ENCODE results near the gene TMEM245.

Gene TMEM245

DNA sequence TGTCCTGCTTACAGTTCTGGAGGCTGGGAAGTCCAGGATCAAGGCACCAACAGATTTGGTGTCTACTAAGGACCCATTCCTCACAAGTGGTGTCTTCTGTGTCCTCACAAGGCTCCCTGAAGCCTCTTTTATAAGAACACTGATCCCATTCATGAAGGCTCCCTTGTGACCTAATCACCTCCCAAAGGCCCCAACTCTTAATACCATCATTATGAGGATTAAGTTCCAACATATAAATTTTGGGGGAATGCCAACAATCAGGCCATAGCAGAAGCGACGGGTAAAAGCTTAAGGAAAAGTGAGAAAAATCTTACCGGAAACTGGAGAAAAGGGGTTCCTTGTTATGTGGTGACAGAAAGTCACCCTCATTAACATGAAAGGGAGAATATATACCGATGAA lies 117.6 kb downstream of the TMEM245 start:
- Histone ChIP-seq H3K4me3 (ENCODE audit: low read depth in 1 of 2, low read length in 1 of 2) (no peak overlapping the region), H3K27ac (no peak overlapping the region), H3K36me3 (no peaks in the 10 kb centered on the region), H3K27me3 (no peaks in the 10 kb centered on the region), H3K4me1 (ENCODE audit: control insufficient read depth in 1 of 2, insufficient read depth in 1 of 2, low read depth in 1 of 2, low read length in 1 of 2) (peaks cover 0 to 8% of the 10 kb centered on the region in 2 experiments), H3K9me3 (peaks cover 3% of the 10 kb centered on the region)
- no peak for TF ChIP-seq CTCF (IDR thresholded peaks at IDR 0.05)

DNA sequence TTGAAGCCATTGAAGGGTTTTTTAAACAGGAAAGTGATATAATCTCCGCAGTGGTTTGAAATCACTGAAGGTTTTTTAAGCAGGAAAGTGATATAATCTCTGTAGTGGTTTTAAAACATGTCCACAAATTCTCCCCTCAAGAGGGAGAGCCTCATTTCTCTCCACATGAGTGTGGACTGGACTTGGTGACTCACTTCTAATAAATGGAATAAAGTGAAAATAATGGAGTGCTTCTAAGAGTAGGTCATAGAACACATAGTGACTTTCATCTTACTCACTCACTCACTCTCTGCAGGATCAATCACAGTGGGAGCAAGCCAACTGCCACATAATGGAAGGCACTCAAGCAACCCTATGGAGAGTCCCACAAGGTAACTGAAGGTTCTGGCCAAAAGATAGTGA lies 118.5 kb downstream of the TMEM245 start:
- Histone ChIP-seq H3K9me3 (peaks cover 3% of the 10 kb centered on the region), H3K4me1 (ENCODE audit: control insufficient read depth in 1 of 2, insufficient read depth in 1 of 2, low read depth in 1 of 2, low read length in 1 of 2) (peaks cover 9 to 17% of the 10 kb centered on the region in 2 experiments), H3K27me3 (no peaks in the 10 kb centered on the region), H3K27ac (no peak overlapping the region), H3K36me3 (no peaks in the 10 kb centered on the region), H3K4me3 (ENCODE audit: low read depth in 1 of 2, low read length in 1 of 2) (no peak overlapping the region)
- TF ChIP-seq CTCF (IDR thresholded peaks at IDR 0.05) = no peak

- peak overlapping the region; percentile 37 for H3K27ac ChIP-seq
- no peaks in the 10 kb centered on the region for H3K9me3 ChIP-seq
- no peak for TF ChIP-seq CTCF (IDR thresholded peaks at IDR 0.05)
- H3K27me3 ChIP-seq = no peaks in the 10 kb centered on the region
- peaks cover 26 to 32% of the 10 kb centered on the region in 2 experiments for H3K4me1 ChIP-seq (ENCODE audit: control insufficient read depth in 1 of 2, insufficient read depth in 1 of 2, low read depth in 1 of 2, low read length in 1 of 2)
- no peak overlapping the region for H3K4me3 ChIP-seq (ENCODE audit: low read depth in 1 of 2, low read length in 1 of 2)
- H3K36me3 ChIP-seq = no peaks in the 10 kb centered on the region
Observed at GRCh38 chr9:108997112-108997511, 122.6 kb downstream of the TMEM245 start.

DNA sequence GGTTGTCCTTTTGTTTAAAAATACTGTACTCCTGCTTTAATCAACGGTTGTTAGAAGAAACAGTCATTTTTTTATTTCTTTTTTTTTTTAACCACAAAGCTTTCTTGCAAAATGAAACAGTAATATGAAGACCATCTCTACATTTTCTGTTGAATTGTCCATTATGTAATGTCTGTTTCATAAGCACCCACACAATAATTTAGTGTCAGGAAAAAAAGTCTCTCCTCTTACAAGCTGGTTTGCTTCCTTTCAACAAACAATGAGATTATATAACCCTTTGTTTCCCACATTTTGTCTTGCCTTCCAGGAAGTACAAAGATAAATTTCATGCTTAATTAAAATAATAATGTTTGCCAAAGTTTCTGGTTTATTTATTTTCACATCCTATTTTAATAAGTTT lies 123.1 kb downstream of the TMEM245 start:
- Histone ChIP-seq H3K36me3 (no peaks in the 10 kb centered on the region), H3K4me1 (ENCODE audit: control insufficient read depth in 1 of 2, insufficient read depth in 1 of 2, low read depth in 1 of 2, low read length in 1 of 2) (peaks cover 26 to 32% of the 10 kb centered on the region in 2 experiments), H3K27me3 (no peaks in the 10 kb centered on the region), H3K27ac (no peak overlapping the region), H3K9me3 (no peaks in the 10 kb centered on the region), H3K4me3 (ENCODE audit: low read depth in 1 of 2, low read length in 1 of 2) (no peak overlapping the region)
- no peak for TF ChIP-seq CTCF (IDR thresholded peaks at IDR 0.05)

DNA sequence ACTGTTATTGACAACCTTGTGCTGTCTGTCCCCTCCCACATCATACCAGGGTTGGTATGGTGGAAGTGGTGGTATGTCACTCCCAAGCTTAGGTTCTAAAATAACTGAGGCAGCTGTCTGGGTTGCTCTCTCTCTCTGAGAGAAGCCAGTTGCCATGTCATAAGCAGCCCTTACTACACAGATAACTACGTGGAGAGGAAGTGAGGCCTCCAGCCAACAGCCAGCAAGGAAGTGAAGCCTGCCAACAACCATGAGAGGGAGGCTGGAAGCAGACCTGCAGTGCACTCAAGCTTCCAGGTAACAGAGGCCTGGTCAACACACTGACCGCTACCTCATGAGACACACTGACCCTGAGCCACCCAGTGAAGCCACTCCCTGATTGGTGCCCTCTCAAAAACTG lies 125.1 kb downstream of the TMEM245 start:
- Histone ChIP-seq H3K4me3 (ENCODE audit: low read depth in 1 of 2, low read length in 1 of 2) (no peak overlapping the region), H3K4me1 (ENCODE audit: control insufficient read depth in 1 of 2, insufficient read depth in 1 of 2, low read depth in 1 of 2, low read length in 1 of 2) (peaks cover 26 to 28% of the 10 kb centered on the region in 2 experiments), H3K36me3 (no peaks in the 10 kb centered on the region), H3K9me3 (no peaks in the 10 kb centered on the region), H3K27me3 (no peaks in the 10 kb centered on the region), H3K27ac (peak overlapping the region; percentile 65)
- TF ChIP-seq CTCF (IDR thresholded peaks at IDR 0.05) = no peak

DNA sequence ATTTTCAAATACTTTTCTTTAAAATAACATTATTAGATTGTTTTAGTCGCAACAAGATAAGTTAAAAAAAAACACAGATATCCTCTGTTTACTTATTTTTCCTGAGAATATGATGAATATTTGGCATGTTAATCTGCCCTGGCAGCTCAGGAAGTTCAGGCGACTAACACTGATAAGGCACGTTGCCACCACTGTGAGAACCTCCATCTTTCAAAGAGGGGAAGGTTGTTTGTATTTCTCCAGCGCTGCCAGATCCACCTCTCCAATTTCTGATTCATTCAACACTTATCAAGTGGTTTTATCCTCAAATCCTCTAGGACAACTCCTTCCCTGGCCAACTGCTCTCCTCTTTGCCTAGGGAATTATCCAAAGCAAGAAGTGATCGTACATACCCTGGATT lies 128.3 kb downstream of the TMEM245 start:
- no peak overlapping the region for H3K4me3 ChIP-seq (ENCODE audit: low read depth in 1 of 2, low read length in 1 of 2)
- H3K36me3 ChIP-seq = no peaks in the 10 kb centered on the region
- no peaks in the 10 kb centered on the region for H3K9me3 ChIP-seq
- no peaks in the 10 kb centered on the region for H3K27me3 ChIP-seq
- no peak overlapping the region for H3K27ac ChIP-seq
- TF ChIP-seq CTCF (IDR thresholded peaks at IDR 0.05) = no peak
- peaks cover 17 to 20% of the 10 kb centered on the region in 2 experiments for H3K4me1 ChIP-seq (ENCODE audit: control insufficient read depth in 1 of 2, insufficient read depth in 1 of 2, low read depth in 1 of 2, low read length in 1 of 2)
